HUES48 (cell line): Measurements from ENCODE around the gene RSPH3.
"Not testable (repeated sequence)": the region's sequence is repeated elsewhere in the genome, so short reads cannot be mapped to it uniquely, and the experiment has no call there.

ENCODE experiments used
- H3K27ac ChIP-seq: one replicate; pipeline ENCODE4 v1.7.0; 2013; ENCODE audit warnings: low read depth, low read length, inconsistent platforms
- H3K27me3 ChIP-seq: 2 replicates; pipeline ENCODE4 v1.6.1; 2013; ENCODE audit warnings: mild to moderate bottlenecking, low read length; ENCODE audit not compliant: control insufficient read depth, insufficient read depth
- H3K36me3 ChIP-seq: 2 replicates; pipeline ENCODE4 v1.6.1; 2013; ENCODE audit warnings: low read length; ENCODE audit not compliant: control insufficient read depth, insufficient read depth
- H3K4me1 ChIP-seq: 2 replicates; pipeline ENCODE4 v1.6.1; 2013; ENCODE audit warnings: mild to moderate bottlenecking, low read length; ENCODE audit not compliant: control insufficient read depth, insufficient read depth
- H3K4me3 ChIP-seq: 2 replicates; pipeline ENCODE4 v1.5.1; 2013; ENCODE audit warnings: mild to moderate bottlenecking, low read depth, low read length
- H3K9ac ChIP-seq: 2 replicates; pipeline ENCODE4 v1.6.1; 2013; ENCODE audit warnings: mild to moderate bottlenecking, low read depth, low read length, moderate library complexity
- H3K9me3 ChIP-seq: 2 replicates; pipeline ENCODE4 v1.6.1; 2013; ENCODE audit warnings: low read length; ENCODE audit not compliant: control insufficient read depth, insufficient read depth

RSPH3 gene

GRCh38 chr6:159020011-159020410 lies 20.0 kb upstream of the RSPH3 start:
- Histone ChIP-seq H3K27ac (no peak overlapping the region), H3K4me3 (no peak overlapping the region)

GRCh38 chr6:159017757-159018559 lies 18.0 kb upstream of the RSPH3 start:
- no peak overlapping the region for H3K4me3 ChIP-seq
- H3K4me1 ChIP-seq = no peaks in the 10 kb centered on the region
- H3K27me3 ChIP-seq = no peaks in the 10 kb centered on the region
- H3K9me3 ChIP-seq = no peaks in the 10 kb centered on the region
- H3K36me3 ChIP-seq = no peaks in the 10 kb centered on the region
- no peak overlapping the region for H3K27ac ChIP-seq
- no peak overlapping the region for H3K9ac ChIP-seq

More at GRCh38 chr6:159020011-159020410, 20.0 kb upstream of the RSPH3 start:
- Histone ChIP-seq H3K9me3 (0 out of 2 replicates have a peak, but pooled peaks cover 4% of the 10 kb centered on the region), H3K36me3 (no peaks in the 10 kb centered on the region), H3K9ac (no peak overlapping the region), H3K27me3 (no peaks in the 10 kb centered on the region), H3K4me1 (no peaks in the 10 kb centered on the region)

- no peaks in the 10 kb centered on the region for H3K4me1 ChIP-seq
- H3K36me3 ChIP-seq = no peaks in the 10 kb centered on the region
- H3K9me3 ChIP-seq = no peaks in the 10 kb centered on the region
- H3K4me3 ChIP-seq = no peak overlapping the region
- no peaks in the 10 kb centered on the region for H3K27me3 ChIP-seq
- no peak overlapping the region for H3K9ac ChIP-seq
- no peak overlapping the region for H3K27ac ChIP-seq
Observed at GRCh38 chr6:159014406-159014805, 14.4 kb upstream of the RSPH3 start.

GRCh38 chr6:159013229-159013628 lies 13.2 kb upstream of the RSPH3 start:
- H3K27me3 ChIP-seq = no peaks in the 10 kb centered on the region
- H3K4me1 ChIP-seq = no peaks in the 10 kb centered on the region
- no peaks in the 10 kb centered on the region for H3K9me3 ChIP-seq
- no peak overlapping the region for H3K27ac ChIP-seq
- no peak overlapping the region for H3K4me3 ChIP-seq
- H3K9ac ChIP-seq = no peak overlapping the region
- no peaks in the 10 kb centered on the region for H3K36me3 ChIP-seq

GRCh38 chr6:159012201-159012600 lies 12.2 kb upstream of the RSPH3 start:
- Histone ChIP-seq H3K27me3 (no peaks in the 10 kb centered on the region), H3K9ac (no peak overlapping the region), H3K9me3 (no peaks in the 10 kb centered on the region)

GRCh38 chr6:159010037-159010612 lies 10.1 kb upstream of the RSPH3 start:
- not testable (repeated sequence) for H3K27ac ChIP-seq, H3K9ac ChIP-seq, H3K4me3 ChIP-seq, H3K27me3 ChIP-seq, H3K4me1 ChIP-seq, H3K36me3 ChIP-seq, H3K9me3 ChIP-seq

More at GRCh38 chr6:159012201-159012600, 12.2 kb upstream of the RSPH3 start:
- no peaks in the 10 kb centered on the region for H3K4me1 ChIP-seq
- H3K4me3 ChIP-seq = no peak overlapping the region
- H3K36me3 ChIP-seq = no peaks in the 10 kb centered on the region
- H3K27ac ChIP-seq = no peak overlapping the region

GRCh38 chr6:159008656-159009288 lies 8.8 kb upstream of the RSPH3 start:
- Histone ChIP-seq H3K36me3 (no peaks in the 10 kb centered on the region), H3K27me3 (no peaks in the 10 kb centered on the region), H3K4me3 (no peak overlapping the region), H3K4me1 (no peaks in the 10 kb centered on the region), H3K27ac (no peak overlapping the region), H3K9ac (no peak overlapping the region), H3K9me3 (no peaks in the 10 kb centered on the region)

- Histone ChIP-seq H3K4me1 (no peaks in the 10 kb centered on the region; the same call in 1 of the 2 replicates), H3K9ac (no peak overlapping the region), H3K9me3 (no peaks in the 10 kb centered on the region), H3K27me3 (no peaks in the 10 kb centered on the region), H3K4me3 (no peak overlapping the region), H3K27ac (no peak overlapping the region), H3K36me3 (no peaks in the 10 kb centered on the region)
Observed at GRCh38 chr6:159007510-159007909, 7.5 kb upstream of the RSPH3 start.

- no peaks in the 10 kb centered on the region for H3K9me3 ChIP-seq
Observed at GRCh38 chr6:159005436-159005835, 5.4 kb upstream of the RSPH3 start.

GRCh38 chr6:159004592-159004991 lies 4.6 kb upstream of the RSPH3 start:
- Histone ChIP-seq H3K4me1 (peaks cover 8% of the 10 kb centered on the region), H3K4me3 (no peak overlapping the region), H3K27me3 (no peaks in the 10 kb centered on the region), H3K36me3 (no peaks in the 10 kb centered on the region), H3K27ac (no peak overlapping the region), H3K9me3 (no peaks in the 10 kb centered on the region), H3K9ac (no peak overlapping the region)

More at GRCh38 chr6:159005436-159005835, 5.4 kb upstream of the RSPH3 start:
- peaks cover 8% of the 10 kb centered on the region for H3K4me1 ChIP-seq
- no peak overlapping the region for H3K9ac ChIP-seq
- H3K4me3 ChIP-seq = no peak overlapping the region
- no peak overlapping the region for H3K27ac ChIP-seq
- no peaks in the 10 kb centered on the region for H3K36me3 ChIP-seq
- no peaks in the 10 kb centered on the region for H3K27me3 ChIP-seq
